Stimulated activated CD8-positive, alpha-beta memory T cell treated with anti-CD3 and anti-CD28 coated beads, Interleukin-2, amount 100 ng/mL, for 48 hours (primary cell): ENCODE measurements around the gene HOXA4.

Source experiments
- DNase-seq, 2 donors: peaks; one replicate each; pipeline ENCODE4 v3.0.0-alpha.2; 2020; ENCODE audit warnings: low read depth in 2 of 2

Gene HOXA4

GRCh38 chr7:27158436-27159265 is 28.1 kb upstream of the HOXA4 start:
- DNase-seq: no peak

GRCh38 chr7:27157702-27158431 is 27.3 kb upstream of the HOXA4 start:
- no peak for DNase-seq

GRCh38 chr7:27156916-27157701 is 26.6 kb upstream of the HOXA4 start:
- DNase-seq: no peak

- no peak for DNase-seq
Measured at GRCh38 chr7:27156508-27156898, 25.9 kb upstream of the HOXA4 start, which contains the start of gene HOXA7. Gene HOXA7 (minus strand): TSS chr7:27156675. CDS start chr7:27156545, 130 bp downstream.

GRCh38 chr7:27155816-27156507 is 25.4 kb upstream of the HOXA4 start:
- no peak for DNase-seq

- peak in 1 of 2 donors; percentile 40 for DNase-seq
Measured at GRCh38 chr7:27154901-27155815, 24.6 kb upstream of the HOXA4 start.

- no peak for DNase-seq
Measured at GRCh38 chr7:27154369-27154768, 23.8 kb upstream of the HOXA4 start.

GRCh38 chr7:27153526-27153925 is 23.0 kb upstream of the HOXA4 start:
- no peak for DNase-seq

GRCh38 chr7:27152816-27153442 is 22.4 kb upstream of the HOXA4 start:
- no peak for DNase-seq

- no peak for DNase-seq
Measured at GRCh38 chr7:27151931-27152815, 21.6 kb upstream of the HOXA4 start, which contains the start of gene HOXA3. Gene HOXA3 (minus strand): TSS chr7:27152583. CDS start chr7:27110640, 41,943 bp downstream.

- DNase-seq: no peak
Measured at GRCh38 chr7:27151341-27151930, 20.9 kb upstream of the HOXA4 start.

GRCh38 chr7:27150568-27151340 is 20.2 kb upstream of the HOXA4 start:
- peak; percentile 47 to 55 for DNase-seq

- no peak for DNase-seq
Measured at GRCh38 chr7:27149842-27150567, 19.4 kb upstream of the HOXA4 start.

GRCh38 chr7:27148756-27149641 is 18.4 kb upstream of the HOXA4 start:
- DNase-seq: no peak

GRCh38 chr7:27148031-27148755 is 17.6 kb upstream of the HOXA4 start:
- no peak for DNase-seq
